K562 (cell line): ENCODE results near the gene HEXIM2. TPM values are rescaled to one million over a fixed set of nuclear protein-coding genes. Genes with fewer than 3 reads are reported as not detected.

Experiments
- ARID4B ChIP-seq: sonication (generic); formaldehyde crosslinking; IDR thresholded peaks from 2 replicates; pipeline ENCODE4 v1.8.0; 2022; ENCODE audit warnings: mild to moderate bottlenecking, missing genetic modification reagents
- FOXJ3 ChIP-seq: sonication (generic); formaldehyde crosslinking; IDR thresholded peaks from 2 replicates; pipeline ENCODE4 v1.4.0; 2020; ENCODE audit warnings: mild to moderate bottlenecking, missing genetic modification reagents
- U2AF1 ChIP-seq: fragments of 200-400 bp; formaldehyde crosslinking; optimal IDR thresholded peaks from 2 replicates; pipeline ENCODE3; 2017; ENCODE audit warnings: mild to moderate bottlenecking, low read depth, low read length, moderate library complexity
- polyA plus RNA-seq, 8 experiments: library from polyadenylated mRNA; depleted of rRNA in 4 of 8; stranded (reverse) in 5 of 8; unstranded in 3 of 8; fragments of >200 nt; fragmentation: Nextera tagmentation in 2 of 8; fragmentation: Illumina TruSeq in 1 of 8; extraction: Ambion mirVana in 2 of 8; extraction: Trizol in 1 of 8; gene quantifications; 2 replicates each; pipeline versions ENCODE4 v1.2.1 to v1.2.3, GENCODE V29; 2011 to 2014; ENCODE audit warnings: inconsistent platforms in 1 of 8, missing spikeins in 1 of 8
- total RNA-seq, 7 experiments: library from RNA; depleted of rRNA in 6 of 7; stranded (reverse); fragments of >200 nt in 6 of 7; fragmentation: Illumina TruSeq in 2 of 7; extraction: Trizol in 2 of 7; gene quantifications; 2 replicates each; pipeline versions ENCODE4 v1.2.1 to v1.2.3, GENCODE V29; 2011 to 2021; ENCODE audit warnings: low replicate concordance in 1 of 7

HEXIM2 gene
- total and polyA plus RNA-seq, 9 of the 15 experiments (the other 6 are each of a cell fraction or from before 2014, with no cell fraction given), result 0.69 to 3.4 (median 1.1) TPM; not detected in 2

GRCh38 chr17:45149669-45150664 is 11.7 kb upstream of the HEXIM2 start (continued):
- TF ChIP-seq ARID4B (CRISPR knock-in tag) (peak; percentile 24), FOXJ3 (CRISPR knock-in tag) (no peak), U2AF1 (no peak)
- TF ChIP-seq, all 486 proteins: peak for 54
